ENCODE results near the gene CD300C.
"Not testable (repeated sequence)": the region's sequence is repeated elsewhere in the genome, so short reads cannot be mapped to it uniquely, and the experiment has no call there.

The CD300C gene

DNA sequence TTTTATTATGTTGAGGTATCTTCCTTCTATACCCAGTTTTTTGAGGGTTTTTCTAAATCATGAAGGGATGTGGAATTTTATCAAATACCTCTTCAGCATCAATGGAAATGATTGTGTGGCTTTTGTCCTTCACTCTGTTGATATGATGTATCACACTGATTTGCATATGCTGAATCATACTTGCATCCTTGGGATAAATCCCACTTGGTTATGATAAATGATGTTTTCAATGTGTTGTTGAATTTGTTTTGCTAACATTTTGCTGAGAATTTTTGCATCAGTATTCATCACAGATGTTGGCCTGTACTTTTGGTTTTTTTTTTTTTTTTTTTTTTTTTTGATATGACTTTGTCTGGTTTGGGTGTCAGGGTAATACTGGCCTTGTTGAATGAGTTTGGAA is 37.8 kb downstream of the CD300C start:
- DNase-seq: no peak

DNA sequence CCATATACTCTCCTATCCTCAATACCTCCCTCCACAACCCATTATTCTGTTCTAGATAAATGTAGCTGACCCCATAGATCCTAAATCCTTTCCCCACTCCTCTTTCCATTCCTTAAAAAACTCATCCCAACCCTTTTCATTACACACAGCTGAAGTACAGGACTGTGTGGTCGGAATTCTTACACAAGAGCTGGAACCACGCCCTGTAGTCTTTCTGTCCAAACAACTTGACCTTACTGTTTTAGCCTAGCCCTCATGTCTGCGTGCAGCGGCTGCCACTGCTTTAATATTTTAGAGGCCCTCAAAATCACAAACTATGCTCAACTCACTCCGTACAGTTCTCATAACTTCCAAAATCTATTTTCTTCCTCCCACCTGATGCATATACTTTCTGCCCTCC is 42.0 kb downstream of the CD300C start:
- not testable (repeated sequence) for DNase-seq

GRCh38 chr17:74502861-74503260 is 43.1 kb downstream of the CD300C start:
- DNase-seq: no peak

GRCh38 chr17:74499992-74500391 is 45.9 kb downstream of the CD300C start:
- no peak for DNase-seq

DNA sequence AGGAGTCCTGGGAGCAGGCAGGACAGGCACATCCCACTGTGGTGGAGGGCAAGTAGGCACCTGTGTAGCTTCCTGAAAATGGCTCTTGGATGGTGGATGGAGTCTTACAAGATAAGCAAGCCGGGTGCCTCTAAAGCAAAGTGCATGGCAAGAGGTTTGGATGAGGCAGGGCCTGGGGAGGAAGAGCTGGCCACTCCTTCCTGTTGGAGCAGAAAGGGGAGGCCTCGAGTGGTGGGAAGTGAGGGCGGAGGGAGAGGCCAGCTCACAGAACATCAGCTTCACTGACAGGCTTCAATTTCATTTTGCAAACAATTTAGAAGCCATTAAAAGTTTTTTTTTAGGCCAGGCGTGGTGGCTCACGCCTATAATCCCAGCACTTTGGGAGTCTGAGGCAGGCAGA is 48.4 kb downstream of the CD300C start:
- no peak for DNase-seq

- DNase-seq: peak; percentile 84
These were observed 52.5 kb downstream of the CD300C start for GRCh38 chr17:74493331-74493833.

DNA sequence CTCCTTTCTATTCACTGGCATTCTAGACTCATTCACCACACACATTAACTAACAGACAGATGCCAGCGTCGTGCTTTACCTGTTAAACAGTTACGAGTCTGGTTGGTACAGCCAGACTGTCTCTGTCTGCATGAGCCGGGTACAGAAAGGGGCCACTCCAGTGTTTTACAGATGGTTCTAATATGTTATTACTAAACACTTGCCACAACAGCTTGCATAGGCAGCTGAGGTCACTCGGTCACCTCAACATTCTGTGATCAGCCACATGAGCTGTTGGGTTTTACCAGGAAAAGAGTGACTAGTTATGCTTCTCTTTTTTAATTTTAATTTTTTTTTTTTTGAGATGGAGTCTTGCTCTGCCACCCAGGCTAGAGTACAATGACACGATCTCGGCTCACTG is 54.3 kb downstream of the CD300C start:
- peak; percentile 60 for DNase-seq
